HG03558 (cell line): ENCODE data around the gene SP6.

Source experiments
- ATAC-seq: cut with Tn5 transposase; IDR thresholded peaks from one replicate; pipeline ENCODE4 v1.9.1; 2021; ENCODE audit warnings: moderate number of reproducible peaks; ENCODE audit not compliant: unreplicated experiment; ENCODE audit errors: extremely low read depth

Gene SP6

GRCh38 chr17:47801176-47801765 lies 49.7 kb downstream of the SP6 start:
- no peak for ATAC-seq

GRCh38 chr17:47800686-47801085 lies 50.3 kb downstream of the SP6 start:
- ATAC-seq, result no peak

- no peak for ATAC-seq
Observed at GRCh38 chr17:47797797-47798196, 53.2 kb downstream of the SP6 start.
